Measurements from ENCODE around the gene GID4. TPM values are rescaled to one million over a fixed set of nuclear protein-coding genes. Genes with fewer than 3 reads are reported as not detected.

GID4 gene
- polyA plus RNA-seq, 3 donors, result 4.1 to 6.0 (median 4.4) TPM

DNA sequence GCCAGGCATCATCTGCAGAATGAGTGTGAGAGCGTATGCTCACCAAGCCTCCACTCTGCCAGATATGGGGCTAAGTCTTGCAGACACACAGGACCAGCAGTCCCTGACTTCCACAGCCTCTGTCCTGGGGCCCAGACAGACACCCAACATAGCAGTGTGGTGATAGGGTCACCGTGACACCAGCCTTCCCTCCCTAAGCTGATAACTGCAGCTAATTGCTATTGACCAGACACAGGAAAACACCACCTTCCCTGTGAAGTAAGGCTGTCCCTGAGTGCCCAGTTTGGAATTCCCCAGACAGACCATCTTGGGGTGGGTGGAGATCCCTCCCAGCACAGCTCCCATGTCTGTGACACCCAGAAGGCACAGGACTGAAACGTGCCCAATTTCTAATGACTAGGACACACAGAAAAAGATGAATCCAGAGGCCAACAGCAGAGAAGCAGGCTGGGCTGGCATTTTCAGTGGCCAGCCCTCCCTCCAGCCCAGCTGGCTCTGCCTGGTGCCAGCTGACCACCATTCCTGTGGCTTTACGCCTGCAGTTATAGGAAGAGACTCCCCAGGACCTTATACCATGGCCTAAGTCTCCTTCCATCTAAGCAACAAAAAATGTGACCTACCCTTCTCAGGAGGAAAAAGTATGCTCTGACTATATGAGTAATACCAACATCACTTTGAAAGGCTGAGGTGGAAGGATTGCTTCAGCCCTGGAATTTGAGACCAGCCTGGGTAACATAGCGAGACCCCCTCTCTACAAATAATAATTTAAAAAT is 30.5 kb upstream of the GID4 start:
- no peaks in the 10 kb centered on the region for H3K4me1 Mint-ChIP-seq
- H3K4me3 Mint-ChIP-seq, result no peak overlapping the region
- peak overlapping the region in 1 of 7 donors; percentile 47 for H3K27ac Mint-ChIP-seq
- Histone ChIP-seq H3K9me3 (replicated peaks in 1 of 2; ENCODE audit: control insufficient read depth in 1 of 2, insufficient read depth in 1 of 2, low read length in 2 of 2) (no peaks in the 10 kb centered on the region), H3K27me3 (ENCODE audit: control insufficient read depth in 2 of 2, insufficient read depth in 2 of 2, low read length in 2 of 2) (no peaks in the 10 kb centered on the region), H3K36me3 (replicated peaks in 1 of 2; ENCODE audit: control insufficient read depth in 1 of 2, insufficient read depth in 2 of 2, low read length in 2 of 2) (peaks cover 51 to 83% of the 10 kb centered on the region in 2 donors), H3K4me1 (ENCODE audit: control insufficient read depth in 1 of 2, insufficient read depth in 2 of 2, low read length in 2 of 2) (no peaks in the 10 kb centered on the region), H3K79me2 (ENCODE audit: insufficient read depth, low read length) (no peaks in the 10 kb centered on the region), H2AFZ (ENCODE audit: insufficient read depth, low read depth, low read length, poor library complexity, severe bottlenecking) (no peak overlapping the region), H3K9ac (ENCODE audit: insufficient read depth, low read length, poor library complexity, severe bottlenecking) (no peak overlapping the region), H3K27ac (ENCODE audit: low read depth in 1 of 2, low read length in 2 of 2) (no peak overlapping the region), H3K4me3 (replicated peaks in 1 of 3; ENCODE audit: low read depth in 2 of 3, low read length in 3 of 3) (no peak overlapping the region), H3K4me2 (replicated peaks; ENCODE audit: extremely low read depth, low read length, poor library complexity, severe bottlenecking) (no peak overlapping the region), H4K20me1 (ENCODE audit: insufficient read depth, low read length) (no peaks in the 10 kb centered on the region)
- no peaks in the 10 kb centered on the region for H3K9me3 Mint-ChIP-seq
- H3K27me3 Mint-ChIP-seq (ENCODE audit: low read depth in 3 of 3), result peaks cover 0 to 2% (median 0%) of the 10 kb centered on the region in 3 donors
- WGBS (ENCODE audit: insufficient coverage), result 100% methylated on average over 1 of the region's 5 CpGs
- H3K36me3 Mint-ChIP-seq, result peaks cover 67 to 80% of the 10 kb centered on the region in 2 donors
- intact Hi-C loops (cut with micrococcal nuclease), result no loop called here
- no peak for DNase-seq
- TF ChIP-seq, protein P1, sequence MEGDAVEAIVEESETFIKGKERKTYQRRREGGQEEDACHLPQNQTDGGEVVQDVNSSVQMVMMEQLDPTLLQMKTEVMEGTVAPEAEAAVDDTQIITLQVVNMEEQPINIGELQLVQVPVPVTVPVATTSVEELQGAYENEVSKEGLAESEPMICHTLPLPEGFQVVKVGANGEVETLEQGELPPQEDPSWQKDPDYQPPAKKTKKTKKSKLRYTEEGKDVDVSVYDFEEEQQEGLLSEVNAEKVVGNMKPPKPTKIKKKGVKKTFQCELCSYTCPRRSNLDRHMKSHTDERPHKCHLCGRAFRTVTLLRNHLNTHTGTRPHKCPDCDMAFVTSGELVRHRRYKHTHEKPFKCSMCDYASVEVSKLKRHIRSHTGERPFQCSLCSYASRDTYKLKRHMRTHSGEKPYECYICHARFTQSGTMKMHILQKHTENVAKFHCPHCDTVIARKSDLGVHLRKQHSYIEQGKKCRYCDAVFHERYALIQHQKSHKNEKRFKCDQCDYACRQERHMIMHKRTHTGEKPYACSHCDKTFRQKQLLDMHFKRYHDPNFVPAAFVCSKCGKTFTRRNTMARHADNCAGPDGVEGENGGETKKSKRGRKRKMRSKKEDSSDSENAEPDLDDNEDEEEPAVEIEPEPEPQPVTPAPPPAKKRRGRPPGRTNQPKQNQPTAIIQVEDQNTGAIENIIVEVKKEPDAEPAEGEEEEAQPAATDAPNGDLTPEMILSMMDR (IDR thresholded peaks at IDR 0.05), result no peak

DNA sequence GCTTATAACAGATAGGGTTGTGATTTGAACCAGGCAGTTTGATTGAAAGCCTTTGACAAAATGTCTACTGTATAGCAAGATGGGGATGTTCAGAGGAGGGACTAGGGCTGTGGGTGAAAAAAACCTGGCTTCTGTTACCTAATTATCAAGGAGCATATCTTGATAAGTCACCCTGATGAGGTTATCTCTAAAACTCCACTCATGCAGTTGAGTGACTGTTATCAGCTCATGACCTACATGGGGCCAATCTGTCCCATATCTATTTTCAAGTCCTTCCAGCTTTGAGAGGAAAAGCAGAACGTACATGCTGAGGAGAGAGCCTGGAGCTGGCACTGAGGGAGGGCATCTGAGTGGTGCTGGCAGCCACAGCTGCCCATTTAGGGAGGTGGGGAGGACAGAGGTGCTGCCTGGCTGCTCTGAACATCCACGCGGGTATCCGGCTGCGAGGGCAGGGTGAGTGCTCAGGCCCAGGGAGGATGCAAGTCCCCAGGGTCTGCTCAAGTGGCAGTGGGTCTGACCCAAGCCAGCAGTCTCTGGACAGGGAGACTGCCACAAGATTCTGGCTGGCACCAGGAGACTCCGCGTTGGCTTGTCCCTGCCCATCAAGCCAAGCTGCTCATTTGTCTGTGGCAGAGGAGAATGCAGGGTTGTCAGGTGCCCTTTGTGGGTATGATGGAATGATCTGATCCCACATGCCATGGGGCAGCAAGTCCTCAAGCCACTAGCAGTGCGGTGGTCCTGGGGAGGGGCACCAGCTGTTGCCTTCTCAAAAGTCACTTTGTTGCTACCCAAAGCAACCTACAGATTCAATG is 29.4 kb upstream of the GID4 start:
- no peak overlapping the region for H2AFZ ChIP-seq (ENCODE audit: insufficient read depth, low read depth, low read length, poor library complexity, severe bottlenecking)
- H3K36me3 ChIP-seq (replicated peaks in 1 of 2; ENCODE audit: control insufficient read depth in 1 of 2, insufficient read depth in 2 of 2, low read length in 2 of 2), result peaks cover 58 to 94% of the 10 kb centered on the region in 2 donors
- Mint-ChIP-seq H3K27me3 (ENCODE audit: low read depth in 3 of 3) (peaks cover 0 to 2% (median 0%) of the 10 kb centered on the region in 3 donors), H3K9me3 (no peaks in the 10 kb centered on the region), H3K4me3 (no peak overlapping the region), H3K36me3 (peaks cover 76 to 92% of the 10 kb centered on the region in 2 donors), H3K4me1 (no peaks in the 10 kb centered on the region), H3K27ac (peak overlapping the region in 1 of 7 donors; percentile 61)
- no peak overlapping the region for H3K4me3 ChIP-seq (replicated peaks in 1 of 3; ENCODE audit: low read depth in 2 of 3, low read length in 3 of 3)
- no peaks in the 10 kb centered on the region for H3K4me1 ChIP-seq (ENCODE audit: control insufficient read depth in 1 of 2, insufficient read depth in 2 of 2, low read length in 2 of 2)
- no peak overlapping the region for H3K4me2 ChIP-seq (replicated peaks; ENCODE audit: extremely low read depth, low read length, poor library complexity, severe bottlenecking)
- TF ChIP-seq, protein P1 (IDR thresholded peaks at IDR 0.05), result no peak
- DNase-seq, result no peak
- no peak overlapping the region for H3K27ac ChIP-seq (ENCODE audit: low read depth in 1 of 2, low read length in 2 of 2)
- intact Hi-C loops (cut with micrococcal nuclease), result no loop called here
- no peaks in the 10 kb centered on the region for H3K79me2 ChIP-seq (ENCODE audit: insufficient read depth, low read length)
- no peaks in the 10 kb centered on the region for H3K9me3 ChIP-seq (replicated peaks in 1 of 2; ENCODE audit: control insufficient read depth in 1 of 2, insufficient read depth in 1 of 2, low read length in 2 of 2)
- H3K9ac ChIP-seq (ENCODE audit: insufficient read depth, low read length, poor library complexity, severe bottlenecking), result no peak overlapping the region
- 96% methylated on average over 4 of the region's 8 CpGs for whole genome bisulfite sequencing (ENCODE audit: insufficient coverage)
- no peaks in the 10 kb centered on the region for H4K20me1 ChIP-seq (ENCODE audit: insufficient read depth, low read length)
- no peaks in the 10 kb centered on the region for H3K27me3 ChIP-seq (ENCODE audit: control insufficient read depth in 2 of 2, insufficient read depth in 2 of 2, low read length in 2 of 2)
